Measurements from ENCODE around the gene NME7.
"Not testable (repeated sequence)": the region's sequence is repeated elsewhere in the genome, so short reads cannot be mapped to it uniquely, and the experiment has no call there.

Gene NME7

GRCh38 chr1:169127305-169127704 lies 240.3 kb downstream of the NME7 start:
- TF ChIP-seq, protein P1, sequence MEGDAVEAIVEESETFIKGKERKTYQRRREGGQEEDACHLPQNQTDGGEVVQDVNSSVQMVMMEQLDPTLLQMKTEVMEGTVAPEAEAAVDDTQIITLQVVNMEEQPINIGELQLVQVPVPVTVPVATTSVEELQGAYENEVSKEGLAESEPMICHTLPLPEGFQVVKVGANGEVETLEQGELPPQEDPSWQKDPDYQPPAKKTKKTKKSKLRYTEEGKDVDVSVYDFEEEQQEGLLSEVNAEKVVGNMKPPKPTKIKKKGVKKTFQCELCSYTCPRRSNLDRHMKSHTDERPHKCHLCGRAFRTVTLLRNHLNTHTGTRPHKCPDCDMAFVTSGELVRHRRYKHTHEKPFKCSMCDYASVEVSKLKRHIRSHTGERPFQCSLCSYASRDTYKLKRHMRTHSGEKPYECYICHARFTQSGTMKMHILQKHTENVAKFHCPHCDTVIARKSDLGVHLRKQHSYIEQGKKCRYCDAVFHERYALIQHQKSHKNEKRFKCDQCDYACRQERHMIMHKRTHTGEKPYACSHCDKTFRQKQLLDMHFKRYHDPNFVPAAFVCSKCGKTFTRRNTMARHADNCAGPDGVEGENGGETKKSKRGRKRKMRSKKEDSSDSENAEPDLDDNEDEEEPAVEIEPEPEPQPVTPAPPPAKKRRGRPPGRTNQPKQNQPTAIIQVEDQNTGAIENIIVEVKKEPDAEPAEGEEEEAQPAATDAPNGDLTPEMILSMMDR (IDR thresholded peaks at IDR 0.05; ENCODE audit: insufficient read depth, low read depth, low read length, missing control alignments), result no peak
- no peak overlapping the region for H3K4me3 ChIP-seq (ENCODE audit: low read length)
- DNase-seq (ENCODE audit: low read depth), result no peak

GRCh38 chr1:169126335-169126734 lies 241.3 kb downstream of the NME7 start:
- DNase-seq (ENCODE audit: low read depth), result no peak
- no peak overlapping the region for H3K4me3 ChIP-seq (ENCODE audit: low read length)
- TF ChIP-seq, protein P1 (IDR thresholded peaks at IDR 0.05; ENCODE audit: insufficient read depth, low read depth, low read length, missing control alignments), result no peak

DNA sequence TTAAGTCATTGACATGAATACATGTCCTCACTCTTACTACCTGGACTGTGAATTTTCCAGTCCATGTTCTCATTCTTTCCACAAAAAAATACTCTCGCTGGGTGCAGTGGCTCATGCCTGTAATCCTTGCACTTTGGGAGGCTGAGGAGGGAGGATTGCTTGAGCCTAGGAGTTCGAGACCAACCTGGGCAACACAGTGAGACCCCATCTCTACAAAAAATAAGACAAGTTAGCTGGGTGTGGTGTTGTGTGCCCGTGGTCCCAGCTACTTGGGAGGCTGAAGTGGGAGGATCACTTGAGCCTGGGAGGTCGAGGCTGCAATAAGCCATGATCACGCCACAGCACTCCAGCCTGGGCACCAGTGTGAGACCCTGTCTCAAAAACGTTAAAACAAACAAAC lies 242.0 kb downstream of the NME7 start:
- not testable (repeated sequence) for DNase-seq (ENCODE audit: low read depth); H3K4me3 ChIP-seq (ENCODE audit: low read length)

GRCh38 chr1:169124459-169124858 lies 243.1 kb downstream of the NME7 start:
- no peak overlapping the region for H3K4me3 ChIP-seq (ENCODE audit: low read length)
- peak; percentile 39 for DNase-seq (ENCODE audit: low read depth)
- TF ChIP-seq, protein P1 (IDR thresholded peaks at IDR 0.05; ENCODE audit: insufficient read depth, low read depth, low read length, missing control alignments), result no peak

- H3K4me3 ChIP-seq (ENCODE audit: low read length), result no peak overlapping the region
- no peak for DNase-seq (ENCODE audit: low read depth)
- TF ChIP-seq, protein P1 (IDR thresholded peaks at IDR 0.05; ENCODE audit: insufficient read depth, low read depth, low read length, missing control alignments), result no peak
These were observed 244.6 kb downstream of the NME7 start for GRCh38 chr1:169122976-169123375.

- TF ChIP-seq, protein P1 (IDR thresholded peaks at IDR 0.05; ENCODE audit: insufficient read depth, low read depth, low read length, missing control alignments), result no peak
- DNase-seq (ENCODE audit: low read depth), result peak; percentile 30
- H3K4me3 ChIP-seq (ENCODE audit: low read length), result no peak overlapping the region
These were observed 246.3 kb downstream of the NME7 start for GRCh38 chr1:169121146-169121923.

- no peak overlapping the region for H3K4me3 ChIP-seq (ENCODE audit: low read length)
- TF ChIP-seq, protein P1 (IDR thresholded peaks at IDR 0.05; ENCODE audit: insufficient read depth, low read depth, low read length, missing control alignments), result no peak
- no peak for DNase-seq (ENCODE audit: low read depth)
These were observed 247.5 kb downstream of the NME7 start for GRCh38 chr1:169120066-169120465.

All from epithelial cell of esophagus (primary cell).